ENCODE measurements around the gene RAB1B. TPM values are rescaled to one million over a fixed set of nuclear protein-coding genes. Genes with fewer than 3 reads are reported as not detected.

The RAB1B gene
- total RNA-seq, 1 donor from 2014 or later: 72.7 TPM

DNA sequence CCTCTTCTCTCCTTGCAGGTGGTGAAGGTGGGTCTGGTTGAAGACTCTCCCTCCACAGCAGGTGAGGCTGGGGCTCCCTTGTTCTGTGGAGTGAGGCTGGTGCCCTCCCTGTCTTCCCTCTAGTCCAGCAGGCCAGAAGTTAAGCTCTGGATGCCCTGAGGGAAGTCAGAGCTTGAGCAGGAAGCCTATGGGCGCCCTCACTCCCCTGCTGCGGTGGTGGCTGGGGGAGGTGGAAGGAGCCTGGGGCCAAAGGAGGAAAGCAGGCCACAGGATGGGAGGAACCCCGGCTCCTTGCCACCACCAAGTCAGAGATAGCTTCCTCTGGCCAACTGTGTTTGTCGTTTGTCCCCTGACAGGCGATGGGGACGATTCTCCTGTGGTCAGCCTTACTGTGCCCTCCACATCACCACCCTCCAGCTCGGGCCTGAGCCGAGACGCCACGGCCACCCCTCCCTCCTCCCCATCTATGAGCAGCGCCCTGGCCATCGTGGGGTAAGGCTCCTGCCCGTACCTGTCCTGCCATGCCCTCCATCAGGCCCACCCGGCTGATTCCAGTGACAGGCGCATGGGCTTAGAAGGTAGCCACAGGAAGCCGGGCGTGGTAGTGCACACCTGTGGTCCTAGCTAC lies 29.5 kb upstream of the RAB1B start:
- Histone ChIP-seq H3K36me3 (peaks cover 0 to 53% of the 10 kb centered on the region in 2 donors), H3K4me1 (no peaks in the 10 kb centered on the region), H3K27ac (no peak overlapping the region), H3K9me3 (no peaks in the 10 kb centered on the region), H3K4me3 (no peak overlapping the region), H3K27me3 (no peaks in the 10 kb centered on the region)
- no peak for DNase-seq (ENCODE audit: extremely low spot score in 2 of 2)
- TF ChIP-seq, protein P1, sequence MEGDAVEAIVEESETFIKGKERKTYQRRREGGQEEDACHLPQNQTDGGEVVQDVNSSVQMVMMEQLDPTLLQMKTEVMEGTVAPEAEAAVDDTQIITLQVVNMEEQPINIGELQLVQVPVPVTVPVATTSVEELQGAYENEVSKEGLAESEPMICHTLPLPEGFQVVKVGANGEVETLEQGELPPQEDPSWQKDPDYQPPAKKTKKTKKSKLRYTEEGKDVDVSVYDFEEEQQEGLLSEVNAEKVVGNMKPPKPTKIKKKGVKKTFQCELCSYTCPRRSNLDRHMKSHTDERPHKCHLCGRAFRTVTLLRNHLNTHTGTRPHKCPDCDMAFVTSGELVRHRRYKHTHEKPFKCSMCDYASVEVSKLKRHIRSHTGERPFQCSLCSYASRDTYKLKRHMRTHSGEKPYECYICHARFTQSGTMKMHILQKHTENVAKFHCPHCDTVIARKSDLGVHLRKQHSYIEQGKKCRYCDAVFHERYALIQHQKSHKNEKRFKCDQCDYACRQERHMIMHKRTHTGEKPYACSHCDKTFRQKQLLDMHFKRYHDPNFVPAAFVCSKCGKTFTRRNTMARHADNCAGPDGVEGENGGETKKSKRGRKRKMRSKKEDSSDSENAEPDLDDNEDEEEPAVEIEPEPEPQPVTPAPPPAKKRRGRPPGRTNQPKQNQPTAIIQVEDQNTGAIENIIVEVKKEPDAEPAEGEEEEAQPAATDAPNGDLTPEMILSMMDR (IDR thresholded peaks at IDR 0.05): no peak
- intact Hi-C loops (cut with DNase I): no loop called here

DNA sequence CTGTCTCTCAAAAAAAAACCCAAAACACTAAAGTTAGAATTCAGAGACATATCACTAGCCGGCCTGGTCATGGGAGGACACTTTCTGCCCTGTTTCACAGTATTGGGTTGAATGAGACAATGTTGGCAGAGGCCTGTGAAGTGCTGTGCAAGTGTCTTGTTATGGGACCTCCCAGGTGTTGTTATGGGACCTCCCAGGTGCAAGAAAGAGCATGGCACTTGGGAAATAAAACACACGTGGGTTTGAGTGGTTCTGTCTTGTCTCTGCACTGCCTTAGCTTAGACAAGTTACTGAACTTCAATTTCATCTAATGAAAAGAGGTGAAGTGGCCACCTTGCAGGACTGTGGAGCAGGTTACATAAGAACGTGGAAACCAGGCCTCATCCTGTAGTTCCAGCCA lies 28.9 kb upstream of the RAB1B start:
- Histone ChIP-seq H3K4me3 (no peak overlapping the region), H3K9me3 (no peaks in the 10 kb centered on the region), H3K27me3 (no peaks in the 10 kb centered on the region), H3K27ac (no peak overlapping the region), H3K36me3 (peaks cover 0 to 47% of the 10 kb centered on the region in 2 donors), H3K4me1 (no peaks in the 10 kb centered on the region)
- no peak for TF ChIP-seq POLR2AphosphoS5 (IDR thresholded peaks at IDR 0.05; ENCODE audit: insufficient read depth in 1 of 2, low read depth in 1 of 2)
- DNase-seq (ENCODE audit: extremely low spot score in 2 of 2): no peak
- intact Hi-C loops (cut with DNase I): no loop called here

DNA sequence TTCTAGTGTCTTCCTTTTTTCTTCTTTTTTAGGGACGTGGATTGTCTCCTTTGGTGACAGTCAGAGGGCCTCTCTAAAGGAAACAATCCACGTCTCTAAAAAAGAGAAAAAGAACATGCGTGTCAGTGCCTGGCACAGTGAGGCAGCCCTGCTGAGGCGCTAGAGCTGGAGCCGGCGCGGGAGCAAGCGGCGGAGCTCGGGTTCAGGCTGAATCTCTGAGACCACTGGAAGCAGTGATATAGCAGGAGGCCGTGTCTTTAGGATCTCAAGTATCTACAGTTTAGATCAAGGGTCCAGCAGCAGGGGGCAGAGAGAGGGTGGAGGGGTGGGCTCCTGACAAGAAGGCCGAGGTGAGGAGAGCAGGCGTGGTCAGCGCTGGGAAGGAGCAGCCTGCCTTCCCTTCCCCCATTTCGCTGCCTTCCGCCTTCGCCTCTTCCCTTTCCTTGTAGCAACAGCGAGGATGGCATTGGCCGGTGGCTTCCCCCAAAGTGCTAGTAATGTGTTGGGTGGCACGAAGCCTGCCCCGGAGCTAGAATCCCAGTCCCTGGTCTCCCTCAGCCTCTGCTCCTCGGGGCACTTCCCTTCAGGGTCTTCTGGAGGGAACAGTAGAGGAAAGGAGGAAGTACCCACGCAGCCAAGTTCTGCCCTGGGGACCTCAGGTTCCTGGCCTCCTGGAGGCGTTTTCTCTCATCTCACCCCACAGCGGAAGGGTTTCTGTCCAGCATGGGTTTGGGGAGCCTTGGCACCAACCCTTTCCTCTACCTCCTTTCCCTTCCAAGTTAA lies 28.2 kb upstream of the RAB1B start:
- no peak overlapping the region for H3K4me3 ChIP-seq
- no peaks in the 10 kb centered on the region for H3K27me3 ChIP-seq
- H3K36me3 ChIP-seq: peaks cover 0 to 41% of the 10 kb centered on the region in 2 donors
- H3K27ac ChIP-seq: no peak overlapping the region
- no peaks in the 10 kb centered on the region for H3K9me3 ChIP-seq
- no peak for DNase-seq (ENCODE audit: extremely low spot score in 2 of 2)
- intact Hi-C loops (cut with DNase I): no loop called here
- TF ChIP-seq, protein P1 (IDR thresholded peaks at IDR 0.05): no peak
- no peak for TF ChIP-seq POLR2AphosphoS5 (IDR thresholded peaks at IDR 0.05; ENCODE audit: insufficient read depth in 1 of 2, low read depth in 1 of 2)
- TF ChIP-seq POLR2A (IDR thresholded peaks at IDR 0.05): no peak
- no peaks in the 10 kb centered on the region for H3K4me1 ChIP-seq

DNA sequence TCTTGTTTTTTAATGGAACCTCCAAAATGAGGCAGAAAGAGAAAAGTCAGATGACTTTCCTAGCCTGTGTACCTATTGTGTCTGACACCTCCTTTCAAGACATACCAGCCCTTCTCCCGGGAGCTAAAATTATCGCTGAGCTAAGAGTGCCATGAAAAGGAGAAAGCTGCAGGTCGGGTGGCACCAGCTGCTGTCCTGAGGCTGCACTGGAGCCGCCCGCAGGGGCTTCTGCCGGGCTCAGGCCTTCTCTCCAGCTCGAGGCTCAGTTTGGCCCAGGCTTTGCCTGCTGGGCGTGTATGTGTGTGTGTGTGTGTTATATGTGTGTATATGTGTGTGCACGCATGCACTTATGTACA lies 27.7 kb upstream of the RAB1B start:
- no peak overlapping the region for H3K27ac ChIP-seq
- intact Hi-C loops (cut with DNase I): no loop called here
- no peaks in the 10 kb centered on the region for H3K4me1 ChIP-seq
- TF ChIP-seq POLR2A (IDR thresholded peaks at IDR 0.05) (no peak), POLR2AphosphoS5 (IDR thresholded peaks at IDR 0.05; ENCODE audit: insufficient read depth in 1 of 2, low read depth in 1 of 2) (no peak)
- TF ChIP-seq, protein P1 (IDR thresholded peaks at IDR 0.05): no peak
- no peak overlapping the region for H3K4me3 ChIP-seq
- H3K36me3 ChIP-seq: peaks cover 0 to 38% of the 10 kb centered on the region in 2 donors
- no peaks in the 10 kb centered on the region for H3K27me3 ChIP-seq
- no peaks in the 10 kb centered on the region for H3K9me3 ChIP-seq
- no peak for DNase-seq (ENCODE audit: extremely low spot score in 2 of 2)

DNA sequence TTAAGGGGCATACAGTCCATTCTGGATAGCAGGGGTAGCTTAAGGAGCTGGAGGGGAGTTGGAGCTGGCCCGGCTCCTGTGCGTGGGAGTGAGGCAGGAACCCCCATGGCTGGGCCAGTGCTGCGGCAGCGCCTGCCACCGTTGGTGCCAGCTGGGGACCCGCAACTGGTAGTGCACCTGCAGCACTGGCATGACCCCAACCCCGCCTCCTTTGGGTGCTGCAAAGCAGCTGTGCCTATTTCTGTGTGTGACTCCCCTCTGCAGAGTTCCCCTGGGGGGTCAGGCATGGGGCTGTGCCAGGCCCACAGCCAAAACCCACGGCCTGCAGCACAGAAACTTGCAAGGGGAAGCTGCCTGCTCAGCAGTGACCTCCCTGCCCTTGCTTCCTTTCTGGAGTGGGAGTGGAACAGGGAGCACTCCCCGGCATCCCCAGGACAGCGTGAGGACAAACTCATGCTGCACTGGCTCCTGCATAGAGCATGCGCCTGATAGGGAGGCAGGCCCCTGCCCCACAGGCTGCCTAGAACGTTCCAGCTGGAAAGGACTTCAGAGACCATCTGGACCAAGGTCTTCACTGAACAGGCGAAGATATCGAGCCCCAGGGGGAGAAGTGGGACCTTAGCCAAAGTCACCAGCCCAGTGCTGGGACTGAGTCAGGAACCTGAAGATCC lies 26.2 kb upstream of the RAB1B start:
- TF ChIP-seq, protein P1 (IDR thresholded peaks at IDR 0.05): no peak
- no peak for TF ChIP-seq POLR2AphosphoS5 (IDR thresholded peaks at IDR 0.05; ENCODE audit: insufficient read depth in 1 of 2, low read depth in 1 of 2)
- no peak for TF ChIP-seq POLR2A (IDR thresholded peaks at IDR 0.05)
- H3K27me3 ChIP-seq: no peaks in the 10 kb centered on the region
- DNase-seq (ENCODE audit: extremely low spot score in 2 of 2): no peak
- H3K9me3 ChIP-seq: no peaks in the 10 kb centered on the region
- H3K4me3 ChIP-seq: no peak overlapping the region
- H3K4me1 ChIP-seq: no peaks in the 10 kb centered on the region
- H3K36me3 ChIP-seq: peaks cover 0 to 37% of the 10 kb centered on the region in 2 donors
- intact Hi-C loops (cut with DNase I): no loop called here
- H3K27ac ChIP-seq: no peak overlapping the region

Measured in vagina (tissue), 2 donors.